Ovary (tissue), 9 donors: ENCODE data around the gene CHTOP. TPM values are rescaled to one million over a fixed set of nuclear protein-coding genes. Genes with fewer than 3 reads are reported as not detected.
A peak's percentile ranks its signal among the peaks of the same experiment; 100 is the strongest.

ENCODE experiments used
- DNase-seq, 5 donors: peaks; one replicate each; pipeline ENCODE4 v3.0.0-alpha.2; 2019 to 2020
- H3K27ac ChIP-seq, 2 donors: fragments of 200-600 bp; one replicate each; pipeline versions ENCODE4 v1.5.1 to v1.8.0; 2019 to 2022
- H3K27me3 ChIP-seq: fragments of 200-600 bp; one replicate; pipeline ENCODE4 v1.8.0; 2022
- H3K36me3 ChIP-seq: fragments of 200-600 bp; sonication (generic); one replicate; pipeline ENCODE4 v1.5.1; 2019
- H3K4me1 ChIP-seq: one replicate; pipeline ENCODE4 v1.8.1; 2013; ENCODE audit warnings: mild to moderate bottlenecking, moderate library complexity; ENCODE audit not compliant: insufficient read depth
- H3K4me3 ChIP-seq: fragments of 200-600 bp; sonication (generic); one replicate; pipeline ENCODE4 v1.5.1; 2017
- H3K9me3 ChIP-seq, 2 donors: fragments of 200-600 bp in 1 of 2; sonication (generic) in 1 of 2; one replicate each; pipeline versions ENCODE4 v1.5.1 to v1.8.1; 2013 to 2019; ENCODE audit warnings: mild to moderate bottlenecking in 1 of 2, moderate library complexity in 1 of 2
- CTCF ChIP-seq, 3 donors: fragments of 450-650 bp in 2 of 3; fragments of 200-600 bp in 1 of 3; IDR thresholded peaks; one replicate each; pipeline versions ENCODE4 v1.5.1 to v1.8.0; 2016 to 2022; ENCODE audit warnings: antibody characterized with exemption in 3 of 3, mild to moderate bottlenecking in 1 of 3
- EP300 ChIP-seq: sonication (generic); formaldehyde crosslinking; IDR thresholded peaks from one replicate; pipeline ENCODE4 v1.6.1; 2017; ENCODE audit warnings: antibody characterized with exemption
- POLR2A ChIP-seq: fragments of 450-650 bp; IDR thresholded peaks from one replicate; pipeline ENCODE4 v1.6.1; 2017; ENCODE audit warnings: antibody characterized with exemption, mild to moderate bottlenecking, moderate library complexity
- WGBS, 3 donors: extraction: QIAGEN DNeasy Blood & Tissue Kit in 1 of 3; methylation state at CpG; one replicate each; pipeline versions ENCODE4 v1.1.5 to v1.1.7; 2013 to 2017; 5-methylcytosine and 5-hydroxymethylcytosine counted together
- intact Hi-C, 4 donors: fragments of 100-400 bp; cut with DNase I; formaldehyde crosslinking; loops; one replicate each; pipeline versions ENCODE4 v1.11.0 to v1.15.1; 2022 to 2023
- polyA plus RNA-seq, 2 donors: library from polyadenylated mRNA; stranded (reverse); fragments of 200-250 nt in 1 of 2; fragments of 350-450 nt in 1 of 2; fragmentation: Illumina TruSeq in 1 of 2; extraction: RNeasy Lipid Tissue Mini Kit (QIAGEN cat#74804) in 1 of 2; gene quantifications; one replicate each; pipeline ENCODE4 v1.2.3, GENCODE V29; 2013 to 2014
- total RNA-seq, 7 donors: library from RNA; depleted of rRNA in 2 of 7; stranded (reverse); fragments of >200 nt in 2 of 7; fragmentation: NEBNext Ultra II Directional in 3 of 7; extraction: Animal tissue kit (Norgen Biotek cat#: 25700) in 3 of 7; gene quantifications; one replicate each; pipeline versions ENCODE4 v1.1.0 to v1.2.4, GENCODE V29; 2016 to 2023
- donor health status: DM: no; HTN: no; CAD: no; lungs with moderate emphysema.
- donor health status: DM: no; HTN: no; CAD: no.
- donor health status: Bipolar disorder and iron deficiency.
- donor health status: DM: yes; HTN: yes; CAD: no.
- donor health status: DM: no; HTN: no; CAD: no.
- donor health status: DM: yes; HTN: yes; CAD: no.

Gene CHTOP
- total and polyA plus RNA-seq, 9 donors: 54.0 to 91.1 (median 72.9) TPM

GRCh38 chr1:153616144-153616916 is 17.5 kb upstream of the CHTOP start, which contains the start of gene S100A14:
Gene S100A14, minus strand, starts transcription at chr1:153616325. Its CDS starts 467 bp downstream, at chr1:153615858.
- H3K4me1 ChIP-seq: peaks cover 11% of the 10 kb centered on the region
- DNase-seq: peak in 2 of 5 donors; percentile 57 to 63
- no peak within 1 kb of the TSS for H3K4me3 ChIP-seq
- no peaks in the 10 kb centered on the region for H3K36me3 ChIP-seq
- WGBS, 3 donors: 74 to 79% (median 79%) methylated on average over 9 to 10 of the region's 10 CpGs
- H3K9me3 ChIP-seq: no peaks in the 10 kb centered on the region
- no peak within 1 kb of the TSS for H3K27ac ChIP-seq
- intact Hi-C loops: loop anchor here in 1 of 4 donors (5.0 kb wide), 1 partner anchor 34 kb away; no protein-coding TSS in a partner anchor
- TF ChIP-seq EP300 (no peak), POLR2A (no peak), CTCF (IDR thresholded peaks at IDR 0.05) (no peak)
- no peaks in the 10 kb centered on the region for H3K27me3 ChIP-seq

GRCh38 chr1:153616917-153617311 is 17.0 kb upstream of the CHTOP start:
- Histone ChIP-seq H3K27me3 (no peaks in the 10 kb centered on the region), H3K36me3 (no peaks in the 10 kb centered on the region), H3K4me3 (no peak overlapping the region), H3K4me1 (peaks cover 11% of the 10 kb centered on the region), H3K9me3 (no peaks in the 10 kb centered on the region), H3K27ac (no peak overlapping the region)
- no peak for TF ChIP-seq EP300
- WGBS, 3 donors: 63 to 76% (median 65%) methylated on average over 5 of the region's 5 CpGs
- intact Hi-C loops: loop anchor here in 1 of 4 donors (5.0 kb wide), 1 partner anchor 35 kb away; no protein-coding TSS in a partner anchor
- no peak for DNase-seq

DNA sequence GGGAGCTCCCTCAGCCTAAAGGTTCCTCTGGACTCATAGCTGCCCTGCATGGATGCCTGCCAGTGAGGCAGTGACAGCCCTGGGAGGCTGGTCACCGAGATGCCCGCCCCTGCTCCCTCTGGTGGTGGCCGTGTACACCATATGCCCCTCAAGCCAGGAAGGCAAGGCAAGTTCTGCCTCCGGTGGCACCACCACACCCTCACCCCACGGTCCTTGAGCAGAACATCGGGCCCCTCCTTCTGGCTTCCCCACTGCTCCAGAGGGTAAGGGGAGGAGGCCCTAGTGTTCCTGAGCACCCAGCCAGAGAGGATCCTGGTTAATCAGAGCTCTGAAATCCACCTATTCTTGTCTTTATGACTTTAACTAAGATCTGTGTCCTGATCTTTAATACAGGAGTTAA is 16.2 kb upstream of the CHTOP start:
- peaks cover 11% of the 10 kb centered on the region for H3K4me1 ChIP-seq
- no peaks in the 10 kb centered on the region for H3K36me3 ChIP-seq
- peak in 4 of 5 donors; percentile 49 to 79 (median 70) for DNase-seq
- no peak overlapping the region for H3K27ac ChIP-seq
- TF ChIP-seq POLR2A (no peak), CTCF (IDR thresholded peaks at IDR 0.05) (peak in 1 of 3 donors; percentile 60)
- no peaks in the 10 kb centered on the region for H3K9me3 ChIP-seq
- H3K27me3 ChIP-seq: no peaks in the 10 kb centered on the region
- intact Hi-C loops: loop anchor here in 1 of 4 donors (5.0 kb wide), 1 partner anchor 35 kb away; no protein-coding TSS in a partner anchor
- WGBS, 3 donors: 25 to 46% (median 27%) methylated on average over 6 of the region's 6 CpGs
- H3K4me3 ChIP-seq: no peak overlapping the region

DNA sequence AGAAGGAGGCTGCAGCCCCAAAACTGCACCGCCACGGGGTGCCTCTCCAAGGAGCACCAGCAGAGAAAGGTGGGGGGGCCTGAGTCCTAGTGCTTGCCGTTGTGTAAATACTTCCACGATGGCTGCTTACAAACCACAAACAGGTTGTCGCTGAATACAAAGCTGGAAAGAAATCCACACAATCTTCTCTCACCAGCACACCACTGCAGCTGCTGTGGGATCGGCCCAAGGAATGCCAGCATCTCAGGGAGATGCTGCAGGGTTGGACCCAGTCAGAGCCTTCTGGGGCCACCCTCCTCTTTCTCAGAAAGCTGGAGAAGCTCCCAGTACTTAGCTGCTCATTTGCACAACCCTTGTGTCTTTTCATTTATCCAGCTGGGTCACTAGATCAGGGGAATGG is 14.7 kb upstream of the CHTOP start:
- Histone ChIP-seq H3K36me3 (no peaks in the 10 kb centered on the region), H3K27ac (no peak overlapping the region), H3K4me3 (no peak overlapping the region), H3K27me3 (no peaks in the 10 kb centered on the region), H3K4me1 (peaks cover 9% of the 10 kb centered on the region), H3K9me3 (no peaks in the 10 kb centered on the region)
- intact Hi-C loops: loop anchor here in 1 of 4 donors (5.0 kb wide), 1 partner anchor 37 kb away; no protein-coding TSS in a partner anchor
- TF ChIP-seq POLR2A (no peak), EP300 (no peak), CTCF (IDR thresholded peaks at IDR 0.05) (no peak)
- 93 to 100% (median 93%) methylated on average over 6 of the region's 6 CpGs for WGBS, 3 donors
- peak in 1 of 5 donors; percentile 24 for DNase-seq

DNA sequence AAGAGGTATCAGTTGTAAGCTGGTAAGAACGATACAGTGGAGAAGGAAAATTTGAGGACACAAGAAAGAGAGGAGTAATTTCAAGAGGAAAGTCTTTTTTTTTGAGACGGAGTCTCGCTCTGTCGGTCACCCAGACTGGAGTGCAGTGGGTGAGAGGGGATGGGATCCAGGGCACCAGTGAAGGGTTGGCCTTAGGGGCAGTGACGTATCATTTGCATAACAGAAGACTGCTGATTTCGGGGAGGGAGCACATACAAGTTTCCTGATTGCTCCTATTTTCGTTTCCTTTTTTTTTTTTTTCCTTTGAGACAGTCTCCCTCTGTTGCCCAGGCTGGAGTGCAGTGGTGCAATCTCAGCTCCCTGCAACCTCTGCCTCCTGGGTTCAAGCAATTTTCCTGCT is 10.8 kb upstream of the CHTOP start:
- intact Hi-C loops: loop anchor here in 1 of 4 donors (10.0 kb wide), 1 partner anchor 48 kb away; no protein-coding TSS in a partner anchor
- TF ChIP-seq CTCF (IDR thresholded peaks at IDR 0.05) (no peak), EP300 (no peak), POLR2A (no peak)
- 78 to 87% (median 84%) methylated on average over 7 of the region's 7 CpGs for WGBS, 3 donors
- Histone ChIP-seq H3K4me3 (no peak overlapping the region), H3K9me3 (no peaks in the 10 kb centered on the region), H3K4me1 (peaks cover 3% of the 10 kb centered on the region), H3K36me3 (no peaks in the 10 kb centered on the region), H3K27me3 (no peaks in the 10 kb centered on the region), H3K27ac (no peak overlapping the region)
- DNase-seq: peak in 1 of 5 donors; percentile 1
